ENCODE data around the gene CCDC85B. TPM values are rescaled to one million over a fixed set of nuclear protein-coding genes. Genes with fewer than 3 reads are reported as not detected.
"Not testable (repeated sequence)": the region's sequence is repeated elsewhere in the genome, so short reads cannot be mapped to it uniquely, and the experiment has no call there.

The CCDC85B gene
- total RNA-seq, 3 donors from 2014 or later (not counting 1 experiment from before 2014, with no cell fraction given), result 22.6 to 36.1 (median 24.1) TPM

DNA sequence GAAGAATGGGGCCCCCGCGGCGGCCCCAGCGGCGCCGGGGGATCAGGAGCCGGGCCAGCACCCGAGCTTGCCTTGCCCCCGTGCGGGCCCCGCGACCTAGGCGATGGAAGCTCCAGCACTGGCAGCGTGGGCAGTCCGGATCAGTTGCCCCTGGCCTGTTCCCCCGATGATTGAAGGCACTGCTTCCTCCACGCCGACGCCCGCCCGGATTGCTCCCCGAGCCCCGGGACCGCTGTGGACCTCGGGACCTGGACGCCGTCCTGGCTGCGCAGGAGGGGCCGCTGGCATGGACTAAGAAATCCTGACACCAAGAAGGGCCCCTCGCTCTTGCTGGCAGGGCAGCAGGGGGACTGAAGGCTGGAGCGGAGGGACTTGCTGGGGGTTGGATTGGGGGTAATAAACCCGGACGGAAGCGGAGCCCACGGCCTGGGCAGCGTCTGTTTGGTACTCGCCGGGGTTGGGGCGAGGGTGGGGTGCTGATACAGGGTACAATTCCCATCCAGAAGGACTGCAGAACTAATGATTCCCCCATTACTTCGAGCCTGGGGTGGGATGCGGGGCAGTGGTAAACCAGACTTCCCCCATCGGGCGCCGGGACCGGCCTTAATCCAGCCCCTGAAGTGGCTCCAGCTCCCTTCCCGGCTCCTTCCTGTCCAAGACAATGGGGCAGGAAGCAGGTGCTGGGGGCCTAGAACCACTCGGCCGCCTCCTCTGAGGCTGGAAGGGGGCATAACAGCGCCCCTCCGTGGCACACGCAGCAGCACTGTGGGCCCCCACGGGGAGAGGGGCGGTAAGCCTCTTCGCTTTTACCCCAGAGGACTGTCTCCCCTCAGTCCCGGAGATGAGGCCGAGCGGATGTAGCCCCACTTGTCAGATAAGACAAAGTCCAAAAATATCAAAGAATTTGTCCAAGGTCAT is 1.0 kb downstream of the CCDC85B start:
- Mint-ChIP-seq H3K4me3 (peak overlapping the region; percentile 88), H3K9me3 (no peaks in the 10 kb centered on the region), H3K4me1 (peaks cover 55 to 60% of the 10 kb centered on the region in 2 donors), H3K27ac (peak overlapping the region; percentile 88 to 96), H3K36me3 (no peaks in the 10 kb centered on the region), H3K27me3 (ENCODE audit: low read depth in 2 of 2) (no peaks in the 10 kb centered on the region)
- Histone ChIP-seq H3K27ac (ENCODE audit: low read length) (peak overlapping the region; percentile 59), H3K9me3 (ENCODE audit: control insufficient read depth, insufficient read depth, low read length) (no peaks in the 10 kb centered on the region), H3K4me1 (ENCODE audit: control insufficient read depth, insufficient read depth, low read length) (peaks cover 68% of the 10 kb centered on the region), H3K36me3 (ENCODE audit: control insufficient read depth, insufficient read depth, low read length) (peaks cover under 1% of the 10 kb centered on the region), H3K27me3 (ENCODE audit: control insufficient read depth, insufficient read depth, low read length) (no peaks in the 10 kb centered on the region), H3K4me3 (ENCODE audit: low read length) (peak overlapping the region; percentile 53)
- intact Hi-C loops (cut with micrococcal nuclease), result loop anchor here (2.0 to 5.0 kb wide), 2 partner anchors 27 to 71 kb away; partner anchors contain the start of genes C11orf68, DRAP1 and SART1
- DNase-seq, result peak in 1 of 2 donors; percentile 58
- TF ChIP-seq, protein P1, sequence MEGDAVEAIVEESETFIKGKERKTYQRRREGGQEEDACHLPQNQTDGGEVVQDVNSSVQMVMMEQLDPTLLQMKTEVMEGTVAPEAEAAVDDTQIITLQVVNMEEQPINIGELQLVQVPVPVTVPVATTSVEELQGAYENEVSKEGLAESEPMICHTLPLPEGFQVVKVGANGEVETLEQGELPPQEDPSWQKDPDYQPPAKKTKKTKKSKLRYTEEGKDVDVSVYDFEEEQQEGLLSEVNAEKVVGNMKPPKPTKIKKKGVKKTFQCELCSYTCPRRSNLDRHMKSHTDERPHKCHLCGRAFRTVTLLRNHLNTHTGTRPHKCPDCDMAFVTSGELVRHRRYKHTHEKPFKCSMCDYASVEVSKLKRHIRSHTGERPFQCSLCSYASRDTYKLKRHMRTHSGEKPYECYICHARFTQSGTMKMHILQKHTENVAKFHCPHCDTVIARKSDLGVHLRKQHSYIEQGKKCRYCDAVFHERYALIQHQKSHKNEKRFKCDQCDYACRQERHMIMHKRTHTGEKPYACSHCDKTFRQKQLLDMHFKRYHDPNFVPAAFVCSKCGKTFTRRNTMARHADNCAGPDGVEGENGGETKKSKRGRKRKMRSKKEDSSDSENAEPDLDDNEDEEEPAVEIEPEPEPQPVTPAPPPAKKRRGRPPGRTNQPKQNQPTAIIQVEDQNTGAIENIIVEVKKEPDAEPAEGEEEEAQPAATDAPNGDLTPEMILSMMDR (IDR thresholded peaks at IDR 0.05), result no peak
- under 1% methylated on average over 57 of the region's 57 CpGs for WGBS (ENCODE audit: insufficient coverage)
- ATAC-seq, result no peak

DNA sequence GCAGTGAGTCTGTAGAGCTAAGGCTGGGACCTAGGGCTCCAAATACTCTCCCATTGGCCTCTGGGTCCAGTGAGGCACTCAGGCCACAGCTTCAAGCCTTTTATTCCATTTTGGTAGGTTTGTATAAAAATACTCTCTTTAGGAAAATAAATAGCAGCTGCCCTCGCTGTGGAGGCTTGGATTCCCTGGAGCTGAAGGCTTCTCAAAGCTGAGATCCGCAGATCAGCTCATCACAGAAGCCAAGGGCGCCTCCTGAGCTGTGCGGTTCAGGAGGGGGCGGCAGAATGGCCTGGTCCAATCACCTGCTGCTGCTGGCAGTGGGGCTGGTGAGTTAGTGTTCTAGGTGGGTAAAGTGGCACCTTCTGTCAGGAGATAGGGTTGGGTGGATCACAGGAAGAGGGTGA is 1.7 kb downstream of the CCDC85B start:
- peak in 1 of 2 donors; percentile 54 for DNase-seq
- intact Hi-C loops (cut with micrococcal nuclease), result loop anchor here (5.0 kb wide), 1 partner anchor 70 kb away; the partner anchor contains the start of gene SART1
- H3K4me3 Mint-ChIP-seq, result peak overlapping the region; percentile 88
- H3K27me3 Mint-ChIP-seq (ENCODE audit: low read depth in 2 of 2); H3K9me3 ChIP-seq (ENCODE audit: control insufficient read depth, insufficient read depth, low read length); H3K36me3 ChIP-seq (ENCODE audit: control insufficient read depth, insufficient read depth, low read length); H3K36me3 Mint-ChIP-seq; H3K27me3 ChIP-seq (ENCODE audit: control insufficient read depth, insufficient read depth, low read length); H3K9me3 Mint-ChIP-seq; ATAC-seq: not testable (repeated sequence)
- peak overlapping the region; percentile 88 to 96 for H3K27ac Mint-ChIP-seq
- peaks cover 68% of the 10 kb centered on the region for H3K4me1 ChIP-seq (ENCODE audit: control insufficient read depth, insufficient read depth, low read length)
- WGBS (ENCODE audit: insufficient coverage), result 72% methylated on average over 5 of the region's 5 CpGs
- H3K4me3 ChIP-seq (ENCODE audit: low read length), result peak overlapping the region; percentile 53
- H3K27ac ChIP-seq (ENCODE audit: low read length), result peak overlapping the region; percentile 59
- peaks cover 50 to 53% of the 10 kb centered on the region in 2 donors for H3K4me1 Mint-ChIP-seq

DNA sequence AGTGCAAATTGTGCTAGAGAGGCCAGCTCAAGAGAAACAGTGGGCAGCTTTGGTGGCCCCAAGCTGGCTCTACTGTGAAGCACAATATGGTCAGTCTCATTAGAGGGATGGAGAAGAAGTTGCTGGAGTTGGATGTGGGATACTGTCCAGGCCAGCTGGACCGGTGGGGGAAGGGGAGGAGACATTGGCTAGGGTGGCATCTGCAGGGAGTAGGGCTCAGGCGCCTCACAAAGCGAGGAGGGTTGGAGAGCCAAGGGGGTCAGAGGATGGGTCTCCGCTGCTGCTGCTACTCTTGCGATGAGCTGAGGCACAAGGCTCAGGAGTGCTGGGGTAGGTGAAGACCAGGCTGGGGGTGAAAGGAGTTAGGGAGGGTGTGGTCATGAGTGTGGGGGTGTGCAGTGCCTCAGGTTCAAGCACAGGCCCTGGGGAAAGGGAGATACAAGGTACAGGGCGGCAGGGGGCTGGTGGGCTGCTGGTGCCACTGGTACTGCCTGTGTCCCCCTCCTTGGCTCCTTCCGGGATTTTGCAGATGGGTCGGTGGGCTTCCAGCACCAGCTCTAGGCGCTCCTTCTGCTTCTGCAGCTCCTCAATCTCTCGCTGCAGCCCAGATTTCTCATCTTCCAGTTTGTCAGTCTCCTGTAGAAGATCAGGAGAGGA is 2.3 kb downstream of the CCDC85B start:
- intact Hi-C loops (cut with micrococcal nuclease), result loop anchor here (5.0 kb wide), 1 partner anchor 70 kb away; the partner anchor contains the start of gene SART1
- Histone ChIP-seq H3K9me3 (ENCODE audit: control insufficient read depth, insufficient read depth, low read length) (no peaks in the 10 kb centered on the region), H3K36me3 (ENCODE audit: control insufficient read depth, insufficient read depth, low read length) (no peaks in the 10 kb centered on the region), H3K27ac (ENCODE audit: low read length) (no peak overlapping the region), H3K27me3 (ENCODE audit: control insufficient read depth, insufficient read depth, low read length) (no peaks in the 10 kb centered on the region), H3K4me3 (ENCODE audit: low read length) (no peak overlapping the region), H3K4me1 (ENCODE audit: control insufficient read depth, insufficient read depth, low read length) (peaks cover 63% of the 10 kb centered on the region)
- Mint-ChIP-seq H3K4me1 (peaks cover 47 to 48% of the 10 kb centered on the region in 2 donors), H3K27me3 (ENCODE audit: low read depth in 2 of 2) (no peaks in the 10 kb centered on the region), H3K27ac (peak overlapping the region; percentile 88 to 96), H3K4me3 (peak overlapping the region; percentile 88), H3K9me3 (no peaks in the 10 kb centered on the region), H3K36me3 (no peaks in the 10 kb centered on the region)
- ATAC-seq (no peak), DNase-seq (no peak)
- TF ChIP-seq, protein P1 (IDR thresholded peaks at IDR 0.05), result no peak
- WGBS (ENCODE audit: insufficient coverage), result 78% methylated on average over 10 of the region's 10 CpGs

Data from natural killer cell (primary cell).